Tibial nerve (tissue), 3 donors: Measurements from ENCODE around the gene PLEKHS1.

Source experiments
- EP300 ChIP-seq, 2 donors: sonication (generic); formaldehyde crosslinking; IDR thresholded peaks; one replicate each; pipeline ENCODE4 v1.6.1; 2017; ENCODE audit warnings: antibody characterized with exemption in 2 of 2, mild to moderate bottlenecking in 1 of 2
- POLR2A ChIP-seq, 2 donors: fragments of 450-650 bp; IDR thresholded peaks; one replicate each; pipeline ENCODE4 v1.6.1; 2017; ENCODE audit warnings: antibody characterized with exemption in 2 of 2, mild to moderate bottlenecking in 2 of 2, moderate library complexity in 2 of 2

DNA sequence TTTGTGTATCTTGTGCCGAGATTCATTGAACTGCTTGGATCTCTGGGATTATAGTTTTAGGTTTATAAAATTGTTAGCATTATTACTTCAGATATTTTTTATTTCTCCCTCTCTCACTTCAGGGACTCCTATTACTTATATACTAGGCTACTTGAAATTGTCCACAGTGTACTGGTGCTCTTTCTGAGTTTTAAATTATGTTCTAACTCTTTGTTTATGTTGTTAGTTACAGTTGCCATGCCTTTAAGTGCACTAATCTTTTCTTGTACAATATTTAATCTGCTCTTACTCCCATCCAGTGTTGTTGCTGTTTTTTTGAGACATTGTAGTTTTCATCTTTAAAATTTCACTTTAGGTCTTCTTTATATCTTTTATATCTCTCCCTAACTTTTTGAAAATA lies 13.1 kb downstream of the PLEKHS1 start:
- TF ChIP-seq EP300 (IDR thresholded peaks at IDR 0.05): no peak
- no peak for TF ChIP-seq POLR2A (IDR thresholded peaks at IDR 0.05)
